T47D (cell line): ENCODE measurements around the gene WDR7.

Experiments
- DNase-seq, 2 experiments: peaks; one replicate each; pipeline versions ENCODE4 v3.0.0 to v3.0.0-alpha.2; 2011 to 2012; ENCODE audit warnings: low read depth in 1 of 2, low spot score in 1 of 2
- JUND ChIP-seq: IDR thresholded peaks from 2 replicates; pipeline ENCODE4 v1.6.1; 2012; ENCODE audit warnings: low read depth
- in situ Hi-C: cut with HindIII; loops from 2 replicates; pipeline ENCODE4 v1.10.0; 2016; ENCODE audit warnings: low sequenced_read_pairs, low pct_unique_long_range_greater_than_20kb

The WDR7 gene

GRCh38 chr18:56990678-56991077 lies 339.5 kb downstream of the WDR7 start:
- in situ Hi-C loops: no loop called here
- TF ChIP-seq JUND: no peak
- DNase-seq: no peak

DNA sequence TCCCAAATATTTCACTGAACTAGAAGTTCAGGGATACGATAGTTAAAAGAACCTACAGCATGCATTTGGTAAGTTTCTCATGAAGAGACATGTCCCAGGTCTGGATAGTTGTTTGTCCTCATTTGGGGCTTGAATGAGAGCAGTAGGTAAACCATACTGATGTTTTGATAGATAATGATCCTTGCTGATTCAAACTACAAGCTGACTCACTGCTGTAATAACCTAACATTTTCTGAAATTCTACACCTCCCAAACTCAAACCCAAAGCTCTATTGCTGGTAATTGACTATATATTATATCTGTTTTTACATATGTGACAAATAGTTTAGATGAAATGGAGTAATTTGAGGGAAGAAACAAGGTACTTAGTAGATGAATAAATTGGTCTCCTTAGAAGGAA lies 341.6 kb downstream of the WDR7 start:
- no peak for DNase-seq
- in situ Hi-C loops: no loop called here
- no peak for TF ChIP-seq JUND

- in situ Hi-C loops: no loop called here
- DNase-seq: no peak
- TF ChIP-seq JUND: no peak
Measured at GRCh38 chr18:56995579-56996188, 344.5 kb downstream of the WDR7 start.

DNA sequence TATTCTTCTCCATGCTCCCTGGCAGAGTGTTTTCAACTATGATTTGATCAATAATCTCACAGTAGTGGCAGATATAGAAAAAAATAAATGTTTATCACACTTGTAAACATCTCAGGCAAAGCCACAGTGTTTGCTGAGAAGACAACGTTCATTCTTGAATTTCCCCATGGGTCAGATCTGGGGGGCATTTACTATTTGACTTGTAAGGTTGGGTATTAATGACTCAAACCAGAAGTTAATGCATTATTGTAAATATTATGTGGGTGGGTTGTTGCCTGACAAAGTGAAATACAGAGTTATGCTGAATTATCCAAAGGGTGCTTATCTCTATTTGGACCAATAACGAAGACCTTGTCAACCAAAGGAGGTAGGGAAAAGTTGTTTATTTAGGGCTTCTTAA lies 346.0 kb downstream of the WDR7 start:
- TF ChIP-seq JUND: no peak
- no peak for DNase-seq
- in situ Hi-C loops: no loop called here

GRCh38 chr18:56999823-57000222 lies 348.7 kb downstream of the WDR7 start:
- no peak for TF ChIP-seq JUND
- no peak for DNase-seq
- in situ Hi-C loops: no loop called here

- in situ Hi-C loops: no loop called here
- no peak for TF ChIP-seq JUND
- DNase-seq: no peak
Measured at GRCh38 chr18:57002627-57003026, 351.5 kb downstream of the WDR7 start.

DNA sequence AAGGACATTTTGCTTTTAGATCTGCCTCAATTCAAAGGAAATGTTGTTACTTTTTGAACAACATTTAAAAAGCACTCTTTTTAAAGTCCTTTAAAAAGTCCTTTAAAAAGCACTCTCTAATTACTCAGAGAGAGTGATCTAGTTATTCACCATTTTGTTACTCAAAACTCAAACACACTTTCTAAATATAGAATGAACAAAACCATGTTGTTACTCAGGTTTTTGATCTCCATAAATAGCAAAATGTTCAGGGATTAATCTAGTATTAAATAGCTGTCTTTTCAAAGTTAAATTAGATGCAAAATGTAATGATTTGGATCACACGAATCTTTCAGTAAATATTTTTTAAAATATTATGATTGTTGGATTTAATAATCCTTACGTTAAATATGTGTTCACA lies 352.2 kb downstream of the WDR7 start:
- in situ Hi-C loops: no loop called here
- no peak for TF ChIP-seq JUND
- DNase-seq: no peak

DNA sequence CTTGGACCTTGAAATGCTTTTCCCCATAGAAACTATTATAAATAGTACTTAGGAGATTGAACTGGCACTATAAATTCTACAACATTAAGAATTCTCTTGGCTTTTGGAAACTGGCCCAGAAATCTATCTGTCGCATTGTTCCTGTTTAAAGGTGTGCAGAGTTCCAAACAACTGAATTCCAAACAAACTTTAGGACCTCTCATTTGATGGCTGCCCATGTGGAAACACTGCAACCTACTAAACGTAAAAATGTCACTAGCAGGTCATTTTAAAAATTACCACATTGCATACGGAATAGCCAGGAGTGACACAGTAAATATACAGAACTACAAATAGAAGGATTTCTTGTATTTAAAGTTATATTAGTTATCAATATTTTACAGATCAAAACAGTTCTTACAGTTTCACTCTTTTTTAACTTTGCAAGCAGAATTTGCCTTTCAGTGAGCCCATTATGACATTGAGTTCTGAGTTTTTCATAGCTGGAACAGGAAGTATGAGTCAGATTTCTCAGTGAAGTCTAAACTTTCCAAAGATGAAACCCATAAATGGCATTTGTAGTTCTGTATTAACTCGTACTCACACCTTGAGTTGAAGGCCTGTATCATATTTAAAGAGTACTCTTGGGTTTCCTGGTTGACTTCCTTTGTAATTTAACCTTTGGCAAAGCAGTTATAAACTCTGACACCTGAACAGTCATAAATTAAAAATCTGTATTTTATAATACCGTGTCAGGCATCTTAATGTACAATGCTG lies 353.4 kb downstream of the WDR7 start:
- no peak for DNase-seq
- no peak for TF ChIP-seq JUND
- in situ Hi-C loops: no loop called here

GRCh38 chr18:57008001-57008686 lies 357.0 kb downstream of the WDR7 start:
- no peak for DNase-seq
- in situ Hi-C loops: no loop called here
- no peak for TF ChIP-seq JUND

DNA sequence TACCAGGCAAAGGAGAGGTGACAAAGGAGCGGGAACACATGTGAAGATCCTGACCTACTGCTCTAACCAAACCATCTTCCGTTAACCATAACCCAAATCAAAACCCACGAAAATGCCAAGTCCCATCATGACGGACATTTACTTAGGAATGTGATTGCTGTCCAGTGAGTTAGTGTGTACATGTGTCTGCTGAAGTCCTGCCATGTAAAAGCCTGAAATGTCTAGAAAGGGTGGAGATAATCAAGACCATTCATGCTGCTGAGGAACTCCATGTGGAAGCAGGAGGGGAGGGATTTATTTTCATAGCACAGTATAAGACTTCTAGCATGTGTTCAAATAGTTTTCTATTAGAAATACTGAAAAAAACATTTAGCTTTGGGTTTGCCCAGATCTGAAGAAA lies 358.7 kb downstream of the WDR7 start:
- no peak for TF ChIP-seq JUND
- DNase-seq: no peak
- in situ Hi-C loops: no loop called here

DNA sequence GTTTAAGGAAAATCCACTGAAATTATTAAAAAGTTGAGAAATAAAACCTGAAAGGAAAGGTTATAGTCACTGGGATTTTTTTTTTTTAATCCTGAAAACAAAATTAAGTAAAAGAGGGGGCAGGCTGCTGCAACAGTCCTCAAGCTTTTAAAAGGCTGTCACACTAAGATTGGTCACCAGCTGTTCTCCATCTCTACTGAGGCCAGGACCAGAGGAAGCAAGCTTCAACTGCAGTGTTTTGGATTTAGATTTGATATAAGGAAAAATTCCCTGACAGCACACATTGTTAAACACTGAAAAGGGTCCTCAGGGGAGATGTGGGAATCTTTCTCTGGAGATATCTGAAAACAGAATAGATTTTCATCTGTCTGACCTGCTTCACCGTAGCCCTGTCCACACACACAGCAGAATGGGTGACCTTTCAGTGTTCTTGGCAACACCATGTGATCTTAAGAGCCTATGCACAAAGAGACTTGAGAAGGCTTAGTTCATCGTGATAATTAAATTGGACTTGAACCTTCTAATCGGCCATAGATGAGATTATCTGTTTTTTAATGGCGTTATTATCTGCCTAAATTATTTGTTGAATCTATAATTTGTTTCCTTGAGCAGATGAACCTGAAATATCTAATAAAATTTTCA lies 363.7 kb downstream of the WDR7 start:
- no peak for DNase-seq
- in situ Hi-C loops: no loop called here
- no peak for TF ChIP-seq JUND

DNA sequence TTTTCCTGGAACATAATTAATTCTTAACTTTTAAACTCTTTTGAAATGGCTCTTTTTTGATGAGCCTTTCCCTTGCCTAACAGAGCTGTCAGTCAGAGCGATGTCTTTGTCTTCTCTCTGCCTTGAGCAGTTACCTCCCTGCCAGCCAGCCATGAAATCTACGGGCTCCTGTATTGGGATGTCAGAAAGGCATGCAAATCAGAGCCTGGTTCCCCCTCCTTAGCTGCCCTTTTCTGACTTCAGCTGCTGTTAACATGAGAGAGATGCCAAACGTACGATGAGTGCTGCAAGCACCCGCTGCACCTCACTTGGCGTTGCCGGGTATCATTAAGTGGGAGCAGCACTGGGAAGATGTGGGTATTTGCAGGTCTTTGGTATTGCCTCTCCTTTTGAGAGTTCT lies 364.3 kb downstream of the WDR7 start:
- no peak for DNase-seq
- in situ Hi-C loops: no loop called here

GRCh38 chr18:57018845-57019244 lies 367.7 kb downstream of the WDR7 start:
- in situ Hi-C loops: no loop called here
- DNase-seq: no peak

More for the DNA sequence above, 364.3 kb downstream of the WDR7 start:
- no peak for TF ChIP-seq JUND

More at GRCh38 chr18:57018845-57019244, 367.7 kb downstream of the WDR7 start:
- no peak for TF ChIP-seq JUND
